Measurements from ENCODE around the gene RDM1. TPM values are rescaled to one million over a fixed set of nuclear protein-coding genes. Genes with fewer than 3 reads are reported as not detected.

Gene RDM1
- total and polyA plus RNA-seq, 2 donors (not counting 1 experiment from before 2014, with no cell fraction given): 0.48 to 0.83 TPM

- Histone ChIP-seq H3K27ac (ENCODE audit: insufficient read depth, low read length) (no peak overlapping the region), H3K4me3 (replicated peaks in 1 of 4; ENCODE audit: control extremely low read depth in 1 of 4, insufficient read depth in 1 of 4, low read depth in 3 of 4, low read length in 4 of 4) (no peak overlapping the region), H4K20me1 (ENCODE audit: control insufficient read depth, extremely low read depth, insufficient read depth, low read length) (no peaks in the 10 kb centered on the region), H3K9ac (ENCODE audit: insufficient read depth, low read length) (no peak overlapping the region), H3K27me3 (ENCODE audit: control insufficient read depth, insufficient read depth, low read length) (no peaks in the 10 kb centered on the region), H3K4me2 (ENCODE audit: extremely low read depth, insufficient read depth, low read length) (no peak overlapping the region), H2AFZ (ENCODE audit: low read length) (no peak overlapping the region), H3K9me3 (ENCODE audit: control insufficient read depth, insufficient read depth, low read depth, low read length) (no peaks in the 10 kb centered on the region), H3K36me3 (ENCODE audit: control insufficient read depth, insufficient read depth, low read length) (no peaks in the 10 kb centered on the region), H3K79me2 (ENCODE audit: control insufficient read depth, insufficient read depth, low read length) (no peaks in the 10 kb centered on the region), H3K4me1 (ENCODE audit: control insufficient read depth, extremely low read depth, insufficient read depth, low read length) (no peaks in the 10 kb centered on the region)
- TF ChIP-seq CTCF (conservative IDR thresholded peaks at IDR 0.05 in 1 of 2, IDR thresholded peaks at IDR 0.05 in 1 of 2; ENCODE audit: low read depth in 1 of 2, low read length in 2 of 2) (no peak), EZH2 (IDR thresholded peaks at IDR 0.05; ENCODE audit: low read length, missing control alignments) (no peak)
- DNase-seq (ENCODE audit: low read depth in 2 of 2): no peak
Measured at GRCh38 chr17:35891269-35891668, 39.3 kb downstream of the RDM1 start.

DNA sequence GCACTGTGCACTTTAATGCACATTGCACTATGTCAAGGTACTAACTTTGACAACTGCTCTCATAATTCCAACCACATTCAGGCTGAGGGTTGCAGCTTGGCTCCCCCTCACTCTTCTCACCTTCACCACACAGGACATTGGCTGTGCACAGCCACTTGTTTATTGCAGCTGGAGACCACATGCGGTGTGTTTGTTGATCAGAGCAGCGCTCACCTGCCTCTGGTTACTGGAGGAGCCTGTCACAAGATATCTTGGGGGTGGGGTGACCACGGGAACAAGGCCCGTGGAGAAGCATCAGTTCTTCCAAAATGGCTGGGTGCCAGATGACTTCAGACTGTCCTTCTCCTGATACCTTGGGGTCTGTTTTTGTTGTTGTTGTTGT lies 39.8 kb downstream of the RDM1 start:
- TF ChIP-seq EZH2 (IDR thresholded peaks at IDR 0.05; ENCODE audit: low read length, missing control alignments): no peak
- TF ChIP-seq CTCF (conservative IDR thresholded peaks at IDR 0.05 in 1 of 2, IDR thresholded peaks at IDR 0.05 in 1 of 2; ENCODE audit: low read depth in 1 of 2, low read length in 2 of 2): no peak
- Histone ChIP-seq H3K27me3 (ENCODE audit: control insufficient read depth, insufficient read depth, low read length) (no peaks in the 10 kb centered on the region), H3K36me3 (ENCODE audit: control insufficient read depth, insufficient read depth, low read length) (no peaks in the 10 kb centered on the region)

DNA sequence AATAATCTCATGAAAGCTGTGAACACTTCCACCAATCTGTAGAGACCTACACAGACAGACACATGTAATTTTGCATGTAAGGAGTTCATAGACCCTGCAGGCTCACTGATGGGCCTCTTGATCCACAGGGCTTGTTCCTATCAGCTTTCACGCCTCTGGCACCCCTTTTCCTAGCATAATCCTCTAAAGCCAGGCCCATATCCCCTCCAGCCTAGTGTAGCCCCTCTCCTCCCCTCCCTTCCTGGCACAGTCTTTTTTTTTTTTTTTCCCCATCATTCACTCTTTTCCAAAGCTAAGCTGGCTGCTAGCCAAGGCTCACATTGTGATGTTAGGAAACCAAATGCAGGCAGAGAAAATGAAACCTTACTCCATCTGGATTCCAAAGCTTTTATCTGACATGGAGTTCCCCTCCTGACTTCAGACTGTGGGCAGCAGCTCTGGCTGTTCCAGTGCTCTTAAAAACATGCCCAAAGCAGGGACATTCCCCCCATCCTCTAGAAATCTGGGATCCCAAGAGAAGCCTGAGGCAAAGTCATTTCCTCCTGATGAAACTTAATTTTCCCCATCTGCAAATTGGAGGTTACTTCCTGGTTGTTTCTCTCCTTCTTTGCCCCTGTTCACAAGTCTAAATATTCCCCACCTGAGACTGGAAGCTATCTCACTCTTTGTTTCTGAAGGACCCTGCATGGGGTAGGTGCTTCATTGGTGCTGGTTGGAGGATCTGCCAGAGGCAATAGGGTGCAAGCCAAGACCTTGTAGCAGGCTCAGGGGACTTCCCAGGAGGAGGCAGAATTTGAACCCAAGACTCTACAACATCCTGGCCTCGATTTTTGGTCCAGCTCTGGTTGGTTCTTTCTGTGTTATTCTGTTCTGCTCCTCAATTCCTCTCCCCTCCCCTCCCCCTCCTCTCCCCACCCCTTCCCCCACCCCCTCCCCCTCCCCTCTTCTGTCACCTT lies 40.5 kb downstream of the RDM1 start:
- no peaks in the 10 kb centered on the region for H4K20me1 ChIP-seq (ENCODE audit: control insufficient read depth, extremely low read depth, insufficient read depth, low read length)
- H3K27ac ChIP-seq (ENCODE audit: insufficient read depth, low read length): no peak overlapping the region
- DNase-seq (ENCODE audit: low read depth in 2 of 2): peak; percentile 47 to 62
- H2AFZ ChIP-seq (ENCODE audit: low read length): peak overlapping the region; percentile 39
- H3K9ac ChIP-seq (ENCODE audit: insufficient read depth, low read length): no peak overlapping the region
- no peaks in the 10 kb centered on the region for H3K27me3 ChIP-seq (ENCODE audit: control insufficient read depth, insufficient read depth, low read length)
- no peaks in the 10 kb centered on the region for H3K4me1 ChIP-seq (ENCODE audit: control insufficient read depth, extremely low read depth, insufficient read depth, low read length)
- H3K4me2 ChIP-seq (ENCODE audit: extremely low read depth, insufficient read depth, low read length): no peak overlapping the region
- no peak for TF ChIP-seq CTCF (conservative IDR thresholded peaks at IDR 0.05 in 1 of 2, IDR thresholded peaks at IDR 0.05 in 1 of 2; ENCODE audit: low read depth in 1 of 2, low read length in 2 of 2)
- no peak for TF ChIP-seq EZH2 (IDR thresholded peaks at IDR 0.05; ENCODE audit: low read length, missing control alignments)
- no peaks in the 10 kb centered on the region for H3K9me3 ChIP-seq (ENCODE audit: control insufficient read depth, insufficient read depth, low read depth, low read length)
- H3K4me3 ChIP-seq (replicated peaks in 1 of 4; ENCODE audit: control extremely low read depth in 1 of 4, insufficient read depth in 1 of 4, low read depth in 3 of 4, low read length in 4 of 4): no peak overlapping the region
- H3K36me3 ChIP-seq (ENCODE audit: control insufficient read depth, insufficient read depth, low read length): no peaks in the 10 kb centered on the region
- H3K79me2 ChIP-seq (ENCODE audit: control insufficient read depth, insufficient read depth, low read length): no peaks in the 10 kb centered on the region

More for the DNA sequence above, 39.8 kb downstream of the RDM1 start:
- Histone ChIP-seq H2AFZ (ENCODE audit: low read length) (no peak overlapping the region), H3K4me2 (ENCODE audit: extremely low read depth, insufficient read depth, low read length) (no peak overlapping the region), H3K9ac (ENCODE audit: insufficient read depth, low read length) (no peak overlapping the region), H3K27ac (ENCODE audit: insufficient read depth, low read length) (no peak overlapping the region), H3K4me1 (ENCODE audit: control insufficient read depth, extremely low read depth, insufficient read depth, low read length) (no peaks in the 10 kb centered on the region), H3K9me3 (ENCODE audit: control insufficient read depth, insufficient read depth, low read depth, low read length) (no peaks in the 10 kb centered on the region), H3K79me2 (ENCODE audit: control insufficient read depth, insufficient read depth, low read length) (no peaks in the 10 kb centered on the region), H3K4me3 (replicated peaks in 1 of 4; ENCODE audit: control extremely low read depth in 1 of 4, insufficient read depth in 1 of 4, low read depth in 3 of 4, low read length in 4 of 4) (no peak overlapping the region), H4K20me1 (ENCODE audit: control insufficient read depth, extremely low read depth, insufficient read depth, low read length) (no peaks in the 10 kb centered on the region)
- no peak for DNase-seq (ENCODE audit: low read depth in 2 of 2)

Measured in fibroblast of lung (primary cell).